ENCODE measurements around the gene RDH5.

RDH5 gene

GRCh38 chr12:55720071-55720564 lies at the start of gene RDH5:
RDH5 (plus strand) TSS chr12:55720393; CDS start chr12:55721185, 792 bp downstream.
- in situ Hi-C loops (cut with MboI; ENCODE audit: low sequenced_read_pairs): no loop called here

- in situ Hi-C loops (cut with MboI; ENCODE audit: low sequenced_read_pairs): no loop called here
Observed at GRCh38 chr12:55671746-55672145, 48.4 kb upstream of the RDH5 start.

DNA sequence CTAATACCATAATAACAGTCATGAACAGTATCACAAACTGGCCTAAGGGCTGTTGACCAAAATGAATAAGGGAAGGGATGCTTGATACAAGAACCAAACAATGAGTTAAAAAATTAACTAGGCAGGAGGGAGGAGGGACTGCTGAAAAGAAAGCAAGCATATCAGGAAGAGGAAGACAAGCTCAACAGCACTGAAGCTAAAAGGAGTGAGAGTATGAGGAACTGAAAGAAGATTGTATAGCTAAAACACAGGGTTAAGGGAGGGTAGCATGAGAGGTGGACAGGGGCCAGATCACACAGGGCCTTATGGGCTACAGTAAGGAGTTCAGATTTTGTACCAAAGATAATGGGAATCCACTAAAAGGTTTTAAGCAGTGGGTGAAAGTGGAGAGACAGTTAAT lies 46.6 kb upstream of the RDH5 start:
- in situ Hi-C loops (cut with MboI; ENCODE audit: low sequenced_read_pairs): no loop called here

DNA sequence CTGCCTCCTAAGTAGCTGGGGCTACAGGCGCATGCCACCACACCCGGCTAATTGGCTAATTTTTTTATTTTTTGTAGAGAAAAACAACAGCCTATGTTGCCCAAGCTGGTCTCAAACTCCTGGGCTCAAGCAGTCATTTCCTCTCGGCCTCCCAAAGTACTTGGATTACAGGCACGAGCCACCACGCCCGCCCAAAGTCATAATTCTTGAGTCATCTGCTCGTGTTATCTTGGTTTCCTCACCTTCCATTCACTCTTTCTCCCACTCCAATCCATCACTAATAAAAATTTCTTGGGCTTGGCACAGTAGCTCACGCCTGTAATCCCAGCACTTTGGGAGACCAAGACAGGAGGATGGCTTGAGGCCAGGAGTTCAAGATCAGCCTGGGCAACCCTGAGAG lies 44.5 kb upstream of the RDH5 start:
- in situ Hi-C loops (cut with MboI; ENCODE audit: low sequenced_read_pairs): no loop called here

- in situ Hi-C loops (cut with MboI; ENCODE audit: low sequenced_read_pairs): no loop called here
Observed at GRCh38 chr12:55676707-55677106, 43.5 kb upstream of the RDH5 start.

DNA sequence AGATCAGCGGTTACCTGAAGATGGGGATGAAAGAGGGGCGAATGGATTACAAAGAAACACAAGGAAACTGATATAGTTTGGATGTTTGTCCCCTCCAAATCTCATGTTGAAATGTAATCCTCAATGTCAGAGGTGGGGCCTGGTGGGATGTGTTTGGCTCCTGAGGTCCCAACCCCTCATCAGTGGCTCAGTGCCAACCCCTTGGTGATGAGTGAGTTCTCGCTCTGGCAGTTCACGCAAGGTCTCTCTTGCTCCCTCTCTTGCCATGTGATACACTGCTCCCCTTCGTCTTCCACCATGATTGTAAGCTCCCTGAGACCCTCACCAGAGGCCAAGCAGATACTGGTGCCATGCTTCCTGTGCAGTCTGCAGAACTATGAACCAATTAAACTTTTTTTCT lies 40.5 kb upstream of the RDH5 start:
- in situ Hi-C loops (cut with MboI; ENCODE audit: low sequenced_read_pairs): no loop called here

GRCh38 chr12:55681142-55682077 lies 38.8 kb upstream of the RDH5 start:
- in situ Hi-C loops (cut with MboI; ENCODE audit: low sequenced_read_pairs): no loop called here

DNA sequence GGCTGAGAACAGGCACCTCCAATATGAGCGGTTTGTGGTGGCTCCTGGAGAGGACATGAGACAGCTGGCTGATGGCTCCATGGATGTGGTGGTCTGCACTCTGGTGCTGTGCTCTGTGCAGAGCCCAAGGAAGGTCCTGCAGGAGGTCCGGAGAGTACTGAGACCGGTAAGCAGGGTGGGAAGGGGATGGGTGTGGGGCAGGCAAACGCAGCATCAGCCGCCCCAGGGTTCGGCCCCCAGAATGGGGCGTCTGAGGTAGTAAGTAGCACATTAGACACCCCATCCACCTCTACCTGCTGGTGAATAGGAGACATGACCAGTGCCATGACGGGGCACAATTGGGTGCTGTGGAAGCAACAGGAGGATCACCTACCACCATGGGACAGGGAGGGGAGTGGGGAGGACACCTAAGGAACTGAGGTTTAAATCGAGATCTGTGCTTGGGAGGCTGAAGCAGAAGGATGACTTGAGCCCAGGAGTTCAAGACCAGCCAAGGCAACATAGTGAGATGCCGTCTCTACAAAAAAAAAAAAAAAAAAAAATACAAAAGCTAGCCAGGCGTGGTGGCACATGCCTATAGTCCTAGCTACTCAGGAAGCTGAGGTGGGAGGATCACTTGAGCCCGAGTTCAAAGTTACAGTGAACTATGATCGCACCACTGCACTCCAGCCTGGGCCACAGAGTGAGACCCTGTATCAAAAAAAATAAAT lies 38.0 kb upstream of the RDH5 start:
- in situ Hi-C loops (cut with MboI; ENCODE audit: low sequenced_read_pairs): no loop called here

- in situ Hi-C loops (cut with MboI; ENCODE audit: low sequenced_read_pairs): no loop called here
Observed at GRCh38 chr12:55683676-55684075, 36.5 kb upstream of the RDH5 start.

DNA sequence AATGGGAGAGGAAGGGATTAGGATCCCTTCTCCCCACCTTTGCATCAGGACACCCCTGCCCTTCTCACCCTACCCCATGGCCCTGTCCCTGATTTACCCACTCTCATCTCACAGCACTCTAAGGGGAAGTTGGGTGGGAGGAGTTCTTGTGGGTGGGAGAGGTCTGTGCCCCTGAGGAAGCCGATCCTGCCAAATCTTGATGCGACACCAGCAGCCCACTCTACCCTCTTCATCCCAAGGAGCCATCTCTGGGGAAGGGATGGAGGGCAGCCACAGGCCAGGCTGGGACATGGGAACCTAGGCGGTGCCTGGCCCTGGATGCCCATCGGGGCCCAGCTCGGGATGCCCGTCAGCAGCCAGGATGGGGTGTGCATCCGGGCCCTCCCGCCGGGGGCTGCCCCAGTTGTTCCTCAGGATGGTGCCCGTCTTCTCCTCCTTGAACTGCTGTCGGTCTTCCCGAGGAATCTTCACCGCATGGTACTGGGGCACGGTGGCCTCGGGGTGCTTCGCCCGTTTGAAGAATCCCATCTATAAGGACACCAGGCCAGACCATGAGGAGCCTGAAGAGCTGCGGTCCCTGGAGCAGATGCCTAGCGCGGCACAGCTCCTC lies 35.3 kb upstream of the RDH5 start:
- in situ Hi-C loops (cut with MboI; ENCODE audit: low sequenced_read_pairs): no loop called here

DNA sequence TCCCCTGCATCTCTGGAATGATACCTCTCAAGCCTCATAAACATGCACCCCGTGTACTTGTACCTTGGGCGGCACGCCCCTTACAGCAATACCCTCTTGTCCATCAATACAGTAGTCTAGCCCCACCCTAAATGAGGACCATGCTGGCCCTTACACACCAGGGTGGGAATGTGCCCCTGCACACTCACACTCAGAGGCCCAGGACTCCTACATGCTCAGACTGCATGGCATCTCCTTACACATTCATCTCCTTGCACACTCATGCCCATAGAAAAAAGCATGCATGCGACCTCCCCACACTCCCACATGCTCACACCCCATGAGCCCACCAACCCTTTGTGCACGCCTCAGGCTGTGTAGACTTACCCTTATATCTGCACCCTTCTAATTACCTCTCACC lies 34.5 kb upstream of the RDH5 start:
- in situ Hi-C loops (cut with MboI; ENCODE audit: low sequenced_read_pairs): no loop called here

DNA sequence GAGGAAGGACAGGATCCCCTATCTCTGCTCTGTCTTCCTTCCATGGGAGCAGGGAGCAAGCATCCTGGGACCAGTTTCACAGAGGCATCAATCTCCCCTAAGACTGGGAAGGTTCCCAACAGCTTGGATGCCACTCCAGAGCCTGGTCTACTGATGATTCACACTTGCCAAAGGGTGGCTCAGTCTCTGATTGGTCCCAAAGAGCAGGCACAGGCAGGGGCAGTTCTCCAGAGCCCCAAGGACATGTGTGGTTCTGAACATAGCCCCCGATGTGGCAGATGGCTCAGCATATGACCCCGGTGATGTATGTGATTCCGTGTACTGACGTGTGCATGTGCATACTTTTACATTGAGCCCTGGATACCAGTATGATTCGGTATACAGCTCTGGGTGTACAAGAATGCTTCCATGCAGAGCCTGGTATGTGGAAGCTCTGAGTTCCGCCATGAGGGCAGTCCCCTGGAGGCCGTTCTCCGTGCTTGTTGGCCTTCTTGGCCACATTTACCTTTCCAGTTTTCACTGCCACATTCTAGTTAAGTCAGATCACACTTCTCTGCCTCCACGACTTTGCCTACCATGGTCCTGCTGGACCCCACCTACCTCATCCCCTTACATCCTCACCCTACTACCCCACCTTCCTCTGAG lies 33.7 kb upstream of the RDH5 start:
- in situ Hi-C loops (cut with MboI; ENCODE audit: low sequenced_read_pairs): no loop called here

DNA sequence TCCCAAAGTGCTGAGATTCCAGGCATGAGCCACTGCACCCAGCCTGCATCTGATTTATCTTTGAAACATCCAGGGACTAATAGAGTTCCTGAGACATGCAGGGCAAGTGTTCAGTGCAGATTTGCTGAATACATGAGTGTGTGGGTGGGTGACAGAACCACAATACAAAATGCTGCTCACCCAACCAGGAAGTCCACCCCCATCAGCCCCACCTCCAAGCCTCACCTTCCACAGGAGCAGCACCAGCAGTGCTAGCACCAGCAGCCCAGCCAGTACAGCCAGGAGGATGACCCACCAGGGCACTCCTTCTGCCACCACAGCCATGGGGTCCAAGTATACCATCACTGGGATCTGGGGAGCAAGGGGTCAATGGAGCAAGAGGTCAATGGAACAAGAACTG lies 32.4 kb upstream of the RDH5 start:
- in situ Hi-C loops (cut with MboI; ENCODE audit: low sequenced_read_pairs): no loop called here

- in situ Hi-C loops (cut with MboI; ENCODE audit: low sequenced_read_pairs): no loop called here
Observed at GRCh38 chr12:55688716-55689655, 31.2 kb upstream of the RDH5 start.

DNA sequence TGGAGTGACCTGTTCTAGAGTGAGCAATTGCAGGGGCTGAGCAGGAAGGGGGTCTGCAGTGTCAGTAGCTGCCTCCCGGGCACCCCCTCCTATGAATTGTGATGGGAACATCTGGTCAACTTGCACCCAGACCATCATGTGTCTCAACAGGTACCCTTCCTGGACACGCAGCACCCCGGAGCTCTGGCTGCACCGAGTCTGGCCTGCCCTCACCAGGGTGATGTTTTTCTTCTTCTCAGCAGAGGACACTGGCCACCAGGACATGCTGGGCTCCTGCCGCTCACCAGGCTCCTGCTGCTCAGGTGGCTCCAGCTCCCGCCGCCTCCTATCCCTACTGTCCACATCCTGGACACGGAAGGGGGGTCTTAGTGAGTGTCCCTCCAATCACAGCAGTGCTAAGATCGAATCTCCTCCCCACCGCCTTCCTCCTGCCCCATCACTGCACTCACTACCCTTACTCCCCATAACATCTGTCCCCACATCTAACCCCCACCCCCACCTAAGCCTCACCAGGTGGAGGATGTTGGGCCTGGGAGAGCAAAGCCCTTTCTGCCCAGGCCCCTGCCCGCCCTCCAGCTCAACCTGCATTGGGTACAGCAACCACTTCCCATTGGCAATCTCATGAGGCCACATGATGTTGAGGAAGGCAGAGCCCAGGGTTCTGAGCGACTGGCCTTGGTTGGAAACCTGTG lies 27.4 kb upstream of the RDH5 start:
- in situ Hi-C loops (cut with MboI; ENCODE audit: low sequenced_read_pairs): no loop called here

- in situ Hi-C loops (cut with MboI; ENCODE audit: low sequenced_read_pairs): no loop called here
Observed at GRCh38 chr12:55693323-55694187, 26.6 kb upstream of the RDH5 start.

DNA sequence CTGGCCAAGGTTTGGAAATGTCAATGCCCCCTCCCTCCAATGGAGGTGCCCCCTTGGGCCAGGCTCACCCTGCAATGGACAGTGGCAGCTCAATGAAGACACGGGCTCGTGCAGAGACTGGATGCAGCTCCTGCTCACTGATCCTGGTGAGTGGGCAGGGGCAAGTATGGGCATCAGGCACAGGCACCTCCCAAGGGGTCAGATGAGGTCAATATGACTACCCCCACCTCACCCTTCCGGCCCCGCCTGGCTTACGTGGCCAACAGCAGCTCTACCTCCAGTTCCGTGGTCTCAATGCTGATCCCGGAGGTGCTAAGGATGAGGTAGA lies 26.0 kb upstream of the RDH5 start:
- in situ Hi-C loops (cut with MboI; ENCODE audit: low sequenced_read_pairs): no loop called here

DNA sequence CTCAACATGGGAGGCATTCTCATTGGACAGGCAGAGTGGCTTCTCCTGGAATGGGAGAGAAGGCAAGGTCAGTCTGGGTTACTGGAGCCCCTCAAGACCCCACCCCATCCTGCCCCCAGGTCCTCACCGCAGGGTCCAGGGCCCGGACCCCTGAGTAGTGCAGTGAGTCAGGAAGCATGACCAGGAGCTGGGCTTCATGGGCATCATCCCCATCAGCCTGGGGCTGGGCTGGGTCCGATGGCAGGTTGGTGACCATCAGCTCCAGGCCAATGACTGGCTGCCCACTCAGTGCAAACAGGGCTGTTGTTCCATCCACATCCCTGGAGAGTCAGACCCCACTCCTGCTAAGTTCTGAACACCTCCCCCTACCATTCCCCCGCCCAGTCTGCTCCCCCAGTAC lies 25.5 kb upstream of the RDH5 start:
- in situ Hi-C loops (cut with MboI; ENCODE audit: low sequenced_read_pairs): no loop called here

- in situ Hi-C loops (cut with MboI; ENCODE audit: low sequenced_read_pairs): no loop called here
Observed at GRCh38 chr12:55695349-55695748, 24.8 kb upstream of the RDH5 start.
